Sigmoid colon (tissue), 7 donors: Measurements from ENCODE around the gene AIFM1. TPM values are rescaled to one million over a fixed set of nuclear protein-coding genes. Genes with fewer than 3 reads are reported as not detected.

ENCODE experiments used
- DNase-seq: peaks from one replicate; pipeline ENCODE4 v3.0.0-alpha.2; 2019
- H3K27ac ChIP-seq, 4 donors: fragments of 200-600 bp; sonication (generic); one replicate each; pipeline ENCODE4 v1.5.1; 2016 to 2019; ENCODE audit warnings: mild to moderate bottlenecking in 1 of 4
- H3K27me3 ChIP-seq, 3 donors: fragments of 200-600 bp; sonication (generic); one replicate each; pipeline ENCODE4 v1.5.1; 2019; ENCODE audit warnings: mild to moderate bottlenecking in 1 of 3
- H3K36me3 ChIP-seq, 4 donors: fragments of 200-600 bp; sonication (generic); one replicate each; pipeline ENCODE4 v1.5.1; 2016 to 2019
- H3K4me1 ChIP-seq, 4 donors: fragments of 200-600 bp; sonication (generic); one replicate each; pipeline ENCODE4 v1.5.1; 2017 to 2019
- H3K4me3 ChIP-seq, 4 donors: fragments of 200-600 bp; sonication (generic); one replicate each; pipeline ENCODE4 v1.5.1; 2017 to 2019; ENCODE audit warnings: mild to moderate bottlenecking in 2 of 4, moderate library complexity in 1 of 4
- H3K9me3 ChIP-seq, 4 donors: fragments of 200-600 bp in 3 of 4; sonication (generic) in 3 of 4; one replicate each; pipeline versions ENCODE4 v1.5.1 to v1.6.1; 2013 to 2019
- CTCF ChIP-seq, 4 experiments: fragments of 450-650 bp in 3 of 4; fragments of 200-600 bp in 1 of 4; IDR thresholded peaks; one replicate each; pipeline ENCODE4 v1.5.1; 2016 to 2019; ENCODE audit warnings: antibody characterized with exemption in 4 of 4, mild to moderate bottlenecking in 3 of 4, moderate library complexity in 2 of 4
- EP300 ChIP-seq, 4 donors: sonication (generic); formaldehyde crosslinking; IDR thresholded peaks; one replicate each; pipeline ENCODE4 v1.6.1; 2017; ENCODE audit warnings: antibody characterized with exemption in 4 of 4
- POLR2A ChIP-seq, 2 donors: fragments of 450-650 bp; IDR thresholded peaks; one replicate each; pipeline ENCODE4 v1.6.1; 2016; ENCODE audit warnings: antibody characterized with exemption in 2 of 2, mild to moderate bottlenecking in 2 of 2, moderate library complexity in 2 of 2
- POLR2AphosphoS5 ChIP-seq, 4 donors: sonication (generic); formaldehyde crosslinking; IDR thresholded peaks; one replicate each; pipeline ENCODE4 v1.6.1; 2017; ENCODE audit warnings: antibody characterized with exemption in 4 of 4
- WGBS, 2 donors: extraction: QIAGEN DNeasy Blood & Tissue Kit; methylation state at CpG; one replicate each; pipeline ENCODE4 v1.1.7; 2013; 5-methylcytosine and 5-hydroxymethylcytosine counted together
- intact Hi-C: fragments of 100-400 bp; cut with DNase I; formaldehyde crosslinking; loops from one replicate; pipeline ENCODE4 v1.15.1; 2023
- polyA plus RNA-seq, 3 donors: library from polyadenylated mRNA; stranded (reverse); fragments of 200-250 nt; gene quantifications; one replicate each; pipeline ENCODE4 v1.2.3, GENCODE V29; 2013
- total RNA-seq, 4 donors: library from RNA; depleted of rRNA; stranded (reverse); fragments of >200 nt; gene quantifications; one replicate each; pipeline ENCODE4 v1.1.0, GENCODE V29; 2016
- donor health status: healthy with polysubstance abuse.
- donor health status: Bipolar disorder and iron deficiency.
- donor health status: healthy.

AIFM1 gene
- total and polyA plus RNA-seq, 7 donors, result 9.7 to 55.9 (median 19.8) TPM

GRCh38 chrX:130144509-130144908 lies 21.1 kb downstream of the AIFM1 start:
- WGBS, 2 donors, result 78 to 87% methylated on average over 3 of the region's 3 CpGs
- Histone ChIP-seq H3K36me3 (peaks cover 0 to 50% (median 2%) of the 10 kb centered on the region in 4 donors), H3K4me1 (no peaks in the 10 kb centered on the region), H3K27me3 (no peaks in the 10 kb centered on the region), H3K27ac (no peak overlapping the region), H3K4me3 (no peak overlapping the region), H3K9me3 (no peaks in the 10 kb centered on the region)
- TF ChIP-seq EP300 (IDR thresholded peaks at IDR 0.05) (no peak), POLR2AphosphoS5 (IDR thresholded peaks at IDR 0.05) (no peak), CTCF (IDR thresholded peaks at IDR 0.05) (no peak), POLR2A (IDR thresholded peaks at IDR 0.05) (no peak)
- intact Hi-C loops, result no loop called here
- DNase-seq, result no peak

GRCh38 chrX:130139474-130140201 lies 26.0 kb downstream of the AIFM1 start:
- H3K4me3 ChIP-seq, result no peak overlapping the region
- no peak for DNase-seq
- 72 to 74% methylated on average over 3 of the region's 3 CpGs for WGBS, 2 donors
- H3K27me3 ChIP-seq, result no peaks in the 10 kb centered on the region
- no peak overlapping the region for H3K27ac ChIP-seq
- H3K4me1 ChIP-seq, result no peaks in the 10 kb centered on the region
- peaks cover 0 to 65% (median 9%) of the 10 kb centered on the region in 4 donors for H3K36me3 ChIP-seq
- no peak for TF ChIP-seq POLR2AphosphoS5 (IDR thresholded peaks at IDR 0.05)
- TF ChIP-seq POLR2A (IDR thresholded peaks at IDR 0.05), result no peak
- no peak for TF ChIP-seq EP300 (IDR thresholded peaks at IDR 0.05)
- TF ChIP-seq CTCF (IDR thresholded peaks at IDR 0.05), result no peak
- no peaks in the 10 kb centered on the region for H3K9me3 ChIP-seq
- intact Hi-C loops, result no loop called here

GRCh38 chrX:130136961-130137360 lies 28.7 kb downstream of the AIFM1 start:
- H3K36me3 ChIP-seq, result peaks cover 0 to 70% (median 11%) of the 10 kb centered on the region in 4 donors

GRCh38 chrX:130136496-130136895 lies 29.1 kb downstream of the AIFM1 start:
- no peaks in the 10 kb centered on the region for H3K4me1 ChIP-seq
- no peaks in the 10 kb centered on the region for H3K27me3 ChIP-seq
- no peak for DNase-seq
- H3K4me3 ChIP-seq, result no peak overlapping the region
- H3K27ac ChIP-seq, result no peak overlapping the region
- H3K36me3 ChIP-seq, result peaks cover 0 to 75% (median 12%) of the 10 kb centered on the region in 4 donors
- no peak for TF ChIP-seq CTCF (IDR thresholded peaks at IDR 0.05)
- TF ChIP-seq EP300 (IDR thresholded peaks at IDR 0.05), result no peak
- no peak for TF ChIP-seq POLR2AphosphoS5 (IDR thresholded peaks at IDR 0.05)
- no peak for TF ChIP-seq POLR2A (IDR thresholded peaks at IDR 0.05)
- WGBS, 2 donors, result 90 to 91% methylated on average over 5 of the region's 5 CpGs
- no peaks in the 10 kb centered on the region for H3K9me3 ChIP-seq
- intact Hi-C loops, result no loop called here

More at GRCh38 chrX:130136961-130137360, 28.7 kb downstream of the AIFM1 start:
- 94 to 95% methylated on average over 8 of the region's 8 CpGs for WGBS, 2 donors
- no peak for DNase-seq
- no peak for TF ChIP-seq EP300 (IDR thresholded peaks at IDR 0.05)
- TF ChIP-seq POLR2A (IDR thresholded peaks at IDR 0.05), result no peak
- no peak for TF ChIP-seq CTCF (IDR thresholded peaks at IDR 0.05)
- TF ChIP-seq POLR2AphosphoS5 (IDR thresholded peaks at IDR 0.05), result no peak
- Histone ChIP-seq H3K27me3 (no peaks in the 10 kb centered on the region), H3K4me1 (no peaks in the 10 kb centered on the region), H3K27ac (no peak overlapping the region), H3K4me3 (no peak overlapping the region), H3K9me3 (no peaks in the 10 kb centered on the region)
- intact Hi-C loops, result no loop called here
